ENCODE results near the gene BCL7A. TPM values are rescaled to one million over a fixed set of nuclear protein-coding genes. Genes with fewer than 3 reads are reported as not detected.

Gene BCL7A
- total RNA-seq, 6 experiments from 2014 or later: 3.5 to 6.4 (median 4.6) TPM

DNA sequence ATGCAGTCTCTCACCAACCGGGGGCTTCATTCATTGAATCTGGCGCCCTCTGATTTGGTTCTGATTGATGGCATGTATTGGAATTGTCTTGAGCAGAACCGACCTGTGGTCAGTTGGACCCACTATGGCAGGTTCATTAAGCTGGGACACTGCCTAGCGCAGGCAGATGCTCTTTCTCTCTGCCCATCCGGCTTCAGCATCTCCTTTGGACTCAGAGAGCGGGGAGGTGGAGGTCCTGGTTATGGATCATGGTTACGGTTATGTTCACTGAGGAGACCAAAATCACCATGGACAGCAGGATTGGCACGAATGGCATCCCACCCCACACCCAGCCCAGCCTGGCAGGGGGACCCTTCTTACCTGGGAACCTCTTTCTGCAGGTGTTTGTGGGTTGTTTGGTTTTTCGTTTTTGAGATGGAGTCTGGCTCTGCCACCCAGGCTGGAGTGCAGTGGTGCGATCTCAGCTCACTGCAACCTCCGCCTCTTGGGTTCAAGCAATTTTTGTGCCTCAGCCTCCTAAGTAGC, 16.4 kb upstream of the BCL7A start:
- intact Hi-C loops (cut with DNase I): no loop called here
- H3K36me3 ChIP-seq: no peaks in the 10 kb centered on the region
- WGBS (ENCODE audit: insufficient coverage, low coverage, low lambda C conversion rate, missing lambda C conversion rate): 77% methylated on average over 7 of the region's 11 CpGs
- TF ChIP-seq CTCF (IDR thresholded peaks at IDR 0.05) (no peak), POLR2A (IDR thresholded peaks at IDR 0.05) (no peak)
- no peaks in the 10 kb centered on the region for H3K27me3 ChIP-seq
- no peak overlapping the region for H3K4me3 ChIP-seq
- DNase-seq (no peak), ATAC-seq (no peak)
- no peaks in the 10 kb centered on the region for H3K4me1 ChIP-seq
- H3K27ac ChIP-seq: no peak overlapping the region
- no peaks in the 10 kb centered on the region for H3K9me3 ChIP-seq

- TF ChIP-seq CTCF (IDR thresholded peaks at IDR 0.05): no peak
- TF ChIP-seq POLR2A (IDR thresholded peaks at IDR 0.05): no peak
- no peak for ATAC-seq
Observed at GRCh38 chr12:122006186-122006926, 15.3 kb upstream of the BCL7A start.

GRCh38 chr12:122009741-122010140, 11.9 kb upstream of the BCL7A start:
- intact Hi-C loops (cut with DNase I): no loop called here
- no peak overlapping the region for H3K4me3 ChIP-seq
- WGBS (ENCODE audit: insufficient coverage, low coverage, low lambda C conversion rate, missing lambda C conversion rate): 78% methylated on average over 4 of the region's 9 CpGs
- H3K4me1 ChIP-seq: no peaks in the 10 kb centered on the region
- H3K27me3 ChIP-seq: no peaks in the 10 kb centered on the region
- H3K36me3 ChIP-seq: no peaks in the 10 kb centered on the region
- TF ChIP-seq POLR2A (IDR thresholded peaks at IDR 0.05) (no peak), CTCF (IDR thresholded peaks at IDR 0.05) (no peak)
- DNase-seq (peak in 1 of 3 donors; percentile 49), ATAC-seq (no peak)
- H3K27ac ChIP-seq: no peak overlapping the region
- H3K9me3 ChIP-seq: no peaks in the 10 kb centered on the region

More at GRCh38 chr12:122006186-122006926, 15.3 kb upstream of the BCL7A start:
- DNase-seq: no peak
- no peaks in the 10 kb centered on the region for H3K36me3 ChIP-seq
- H3K4me3 ChIP-seq: no peak overlapping the region
- H3K27ac ChIP-seq: no peak overlapping the region
- intact Hi-C loops (cut with DNase I): no loop called here
- no peaks in the 10 kb centered on the region for H3K9me3 ChIP-seq
- no peaks in the 10 kb centered on the region for H3K4me1 ChIP-seq
- no peaks in the 10 kb centered on the region for H3K27me3 ChIP-seq
- 74% methylated on average over 6 of the region's 24 CpGs for WGBS (ENCODE audit: insufficient coverage, low coverage, low lambda C conversion rate, missing lambda C conversion rate)

DNA sequence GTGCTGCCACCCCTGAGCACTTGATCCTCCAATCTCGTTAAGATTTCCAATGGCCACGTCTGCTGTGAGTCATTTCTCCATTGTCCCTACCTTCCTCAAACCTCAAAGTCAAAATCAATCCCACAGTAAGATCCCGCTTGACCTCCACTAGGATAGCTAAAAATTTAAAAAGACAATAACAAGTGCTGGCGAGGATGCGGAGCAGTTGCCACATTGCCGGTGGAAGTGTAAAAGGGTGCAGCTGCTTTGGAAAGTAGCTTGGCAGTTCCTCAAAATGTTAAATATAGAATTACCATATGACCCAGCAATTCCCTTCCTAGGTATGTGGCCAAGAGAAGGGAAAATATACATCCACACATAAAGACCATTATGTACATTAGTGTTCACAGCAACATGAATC, 9.5 kb upstream of the BCL7A start:
- Histone ChIP-seq H3K27me3 (no peaks in the 10 kb centered on the region), H3K4me3 (no peak overlapping the region), H3K4me1 (no peaks in the 10 kb centered on the region), H3K27ac (no peak overlapping the region), H3K36me3 (no peaks in the 10 kb centered on the region), H3K9me3 (no peaks in the 10 kb centered on the region)
- ATAC-seq (no peak), DNase-seq (peak in 1 of 3 donors; percentile 11)
- TF ChIP-seq CTCF (IDR thresholded peaks at IDR 0.05): no peak
- no peak for TF ChIP-seq POLR2A (IDR thresholded peaks at IDR 0.05)
- 63% methylated on average over 6 of the region's 6 CpGs for WGBS (ENCODE audit: insufficient coverage, low coverage, low lambda C conversion rate, missing lambda C conversion rate)
- intact Hi-C loops (cut with DNase I): no loop called here

All from right lobe of liver (tissue), 6 donors.